ENCODE results near the gene FAM185A.
A peak's percentile ranks its signal among the peaks of the same experiment; 100 is the strongest.
"Not testable (repeated sequence)": the region's sequence is repeated elsewhere in the genome, so short reads cannot be mapped to it uniquely, and the experiment has no call there.

Gene FAM185A

GRCh38 chr7:102748605-102749444, at the start of gene FAM185A:
Gene FAM185A, plus strand, starts transcription at chr7:102748999. Its CDS starts 209 bp downstream, at chr7:102749208.
- peak; percentile 99 for DNase-seq

GRCh38 chr7:102713011-102713690, 35.6 kb upstream of the FAM185A start:
- DNase-seq, result not testable (repeated sequence)

GRCh38 chr7:102713691-102714080, 35.1 kb upstream of the FAM185A start:
- not testable (repeated sequence) for DNase-seq

DNA sequence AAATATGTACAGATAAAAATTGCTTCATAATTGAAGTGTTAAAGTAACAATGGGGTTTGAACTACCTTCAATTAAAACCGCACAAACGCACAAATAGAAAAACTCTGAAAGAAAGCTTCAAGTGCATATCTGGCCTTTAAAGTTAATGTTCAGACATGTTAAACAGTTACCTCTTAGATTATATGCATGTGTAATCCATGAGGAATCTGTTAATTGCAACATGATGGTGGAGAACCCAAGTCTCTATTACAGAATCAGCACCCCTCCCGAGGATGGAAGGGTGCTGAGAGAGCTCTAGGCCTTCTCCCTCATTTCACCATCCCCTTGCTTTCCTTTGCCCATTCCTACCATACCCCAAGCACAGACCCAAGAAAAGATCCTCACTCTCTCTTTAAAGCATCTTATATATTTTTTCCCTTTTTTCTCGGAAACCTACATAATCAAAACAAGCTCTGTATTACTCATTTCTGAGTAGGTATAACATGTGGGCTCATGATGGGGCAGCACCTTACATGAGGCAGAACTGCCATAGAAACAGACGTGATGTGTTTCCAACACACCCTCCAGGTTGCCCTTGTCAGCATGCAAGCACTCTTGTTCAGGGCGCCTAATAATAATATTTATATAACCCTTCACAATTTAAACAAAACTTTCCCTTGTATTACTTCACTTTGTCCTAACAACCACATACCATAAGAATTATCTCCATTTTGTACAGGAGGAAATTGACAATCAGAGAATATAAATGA, 33.9 kb upstream of the FAM185A start:
- not testable (repeated sequence) for DNase-seq

GRCh38 chr7:102715718-102716117, 33.1 kb upstream of the FAM185A start:
- not testable (repeated sequence) for DNase-seq

DNA sequence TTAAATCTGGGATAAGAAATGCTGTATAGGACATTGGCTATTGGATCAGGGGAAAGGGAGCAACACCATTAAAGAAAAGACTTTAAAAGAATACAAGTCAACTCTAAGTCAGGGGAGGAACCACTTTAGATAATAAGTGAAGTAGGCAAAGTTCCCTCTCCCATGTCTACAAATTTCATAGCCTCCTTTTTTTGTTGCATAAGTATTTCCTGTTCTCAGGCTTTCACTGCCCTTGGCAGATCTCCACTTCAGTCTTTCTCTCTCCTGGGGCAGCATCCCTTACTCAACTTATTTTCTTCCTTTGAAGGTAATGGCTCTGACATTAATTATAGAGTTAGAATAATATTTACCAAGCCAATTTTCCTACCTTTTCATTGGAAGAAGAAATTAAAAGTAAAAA, 30.3 kb upstream of the FAM185A start:
- not testable (repeated sequence) for DNase-seq

GRCh38 chr7:102726170-102726569, 22.6 kb upstream of the FAM185A start:
- not testable (repeated sequence) for DNase-seq

GRCh38 chr7:102729670-102730069, 19.1 kb upstream of the FAM185A start:
- not testable (repeated sequence) for DNase-seq

- DNase-seq, result not testable (repeated sequence)
Observed at GRCh38 chr7:102730431-102730830, 18.4 kb upstream of the FAM185A start.

- not testable (repeated sequence) for DNase-seq
Observed at GRCh38 chr7:102742002-102742771, 6.6 kb upstream of the FAM185A start.

GRCh38 chr7:102743861-102744260, 4.9 kb upstream of the FAM185A start:
- DNase-seq, result not testable (repeated sequence)

GRCh38 chr7:102745494-102746288, 3.1 kb upstream of the FAM185A start:
- DNase-seq, result not testable (repeated sequence)

- not testable (repeated sequence) for DNase-seq
Observed at GRCh38 chr7:102749445-102749786, 617 bp downstream of the FAM185A start.

DNA sequence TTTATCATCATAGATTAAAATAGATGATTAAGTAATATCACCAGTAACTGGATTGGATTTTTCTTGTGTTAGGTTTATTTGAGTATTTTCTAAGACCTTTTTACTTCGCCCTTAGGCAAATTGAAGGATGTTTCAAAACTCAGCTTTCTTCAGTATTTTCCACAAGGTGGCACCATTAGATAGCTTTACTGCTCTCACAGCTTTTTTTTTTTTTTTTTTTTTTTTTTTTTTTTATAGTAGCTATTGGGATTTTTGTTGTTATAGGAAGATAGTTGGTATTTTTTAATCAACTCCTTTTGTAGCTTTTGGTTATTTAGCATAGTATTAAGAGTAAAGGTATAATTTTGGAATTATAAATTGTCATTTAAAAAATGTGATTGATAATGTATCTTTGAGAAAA, 9.4 kb downstream of the FAM185A start:
- DNase-seq, result not testable (repeated sequence)

GRCh38 chr7:102759934-102760333, 11.1 kb downstream of the FAM185A start:
- not testable (repeated sequence) for DNase-seq

DNA sequence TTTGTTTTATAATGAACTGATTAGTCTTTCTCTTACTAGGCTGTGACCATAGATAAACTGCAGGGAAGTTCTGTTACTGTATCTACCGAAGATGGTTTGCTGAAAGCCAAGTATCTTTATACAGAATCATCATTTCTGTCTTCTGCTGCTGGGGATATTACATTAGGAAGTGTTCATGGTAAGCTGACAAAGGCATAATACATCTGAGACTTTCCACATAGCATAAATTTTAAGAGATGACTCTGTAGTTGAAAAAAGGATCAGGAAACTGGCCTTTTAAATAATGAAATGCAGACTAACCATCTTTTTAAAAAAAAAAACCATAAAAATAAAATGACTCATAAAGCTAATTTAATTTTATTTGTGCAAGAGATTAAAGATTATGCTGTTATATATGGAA, 12.4 kb downstream of the FAM185A start:
- not testable (repeated sequence) for DNase-seq

DNA sequence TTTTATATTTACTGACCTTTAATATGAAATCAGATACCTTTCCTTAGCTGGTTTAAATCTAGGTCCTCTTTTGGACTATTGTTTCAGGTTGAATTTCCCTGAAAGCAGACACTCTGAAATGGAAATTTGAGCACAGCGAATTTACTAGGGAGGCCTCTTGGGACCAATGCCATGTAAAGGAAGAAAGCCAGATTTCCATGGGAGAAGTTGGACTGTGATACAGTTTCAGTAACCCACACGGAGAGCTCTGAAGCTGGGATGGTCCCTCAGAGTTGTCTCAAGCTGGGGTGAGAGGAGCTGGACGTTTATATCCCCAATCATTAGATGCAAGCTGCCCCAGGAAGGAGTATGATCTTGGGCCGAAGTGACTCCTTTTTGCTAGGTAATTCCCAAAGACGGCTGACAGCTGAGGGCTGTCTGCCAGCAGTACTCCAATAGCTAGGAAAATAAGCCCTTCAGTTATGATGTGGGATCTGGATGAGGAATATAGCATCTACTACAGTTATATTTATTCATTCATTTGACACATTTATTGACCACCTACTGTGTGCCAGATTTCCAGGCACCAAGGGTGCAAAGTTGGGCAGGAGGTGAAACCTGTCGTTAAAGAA, 14.6 kb downstream of the FAM185A start:
- not testable (repeated sequence) for DNase-seq

DNA sequence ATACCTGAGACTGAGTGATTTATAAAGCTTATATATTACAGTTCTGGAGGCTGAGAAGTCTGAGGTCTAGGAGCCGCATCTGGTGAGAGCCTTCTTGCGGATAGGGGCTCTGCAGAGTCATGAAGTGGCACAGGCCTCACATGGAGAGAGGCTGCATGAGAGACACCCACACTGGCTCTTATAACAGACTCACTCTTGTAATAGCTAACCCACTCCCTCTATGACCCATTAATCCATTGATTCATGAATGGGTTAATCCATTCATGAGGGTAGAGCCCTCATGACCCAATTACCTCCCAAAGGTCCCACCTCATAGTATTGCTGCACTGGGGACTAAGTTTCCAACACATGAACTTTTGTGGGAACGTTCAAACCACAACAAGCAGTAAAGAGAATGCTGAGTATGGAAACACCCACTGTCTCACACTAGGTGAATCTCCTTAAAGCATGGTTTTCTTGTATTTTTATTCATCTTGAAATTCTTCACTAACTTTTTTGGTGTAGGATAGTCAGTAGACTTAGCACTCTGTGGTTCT, 20.9 kb downstream of the FAM185A start:
- DNase-seq, result not testable (repeated sequence)

DNA sequence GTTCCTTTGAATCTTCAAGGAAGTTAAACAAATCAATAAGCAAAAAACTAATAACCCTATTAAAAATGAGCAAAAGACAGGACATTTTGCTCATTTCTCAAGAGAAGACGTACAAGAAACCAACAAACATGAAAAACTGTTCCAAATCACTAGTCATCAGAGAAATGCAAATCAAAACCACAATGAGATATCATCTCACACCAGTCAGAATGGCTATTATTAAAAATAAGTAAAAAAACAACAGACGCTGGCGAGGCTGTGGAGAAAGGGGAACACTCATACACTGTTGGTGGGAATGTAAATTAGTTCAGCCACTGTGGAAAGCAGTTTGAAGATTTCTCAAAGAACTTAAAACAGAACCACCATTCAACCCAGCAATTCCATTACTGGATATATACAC, 21.7 kb downstream of the FAM185A start:
- DNase-seq, result not testable (repeated sequence)

- DNase-seq, result not testable (repeated sequence)
Observed at GRCh38 chr7:102776217-102776616, 27.4 kb downstream of the FAM185A start.

DNA sequence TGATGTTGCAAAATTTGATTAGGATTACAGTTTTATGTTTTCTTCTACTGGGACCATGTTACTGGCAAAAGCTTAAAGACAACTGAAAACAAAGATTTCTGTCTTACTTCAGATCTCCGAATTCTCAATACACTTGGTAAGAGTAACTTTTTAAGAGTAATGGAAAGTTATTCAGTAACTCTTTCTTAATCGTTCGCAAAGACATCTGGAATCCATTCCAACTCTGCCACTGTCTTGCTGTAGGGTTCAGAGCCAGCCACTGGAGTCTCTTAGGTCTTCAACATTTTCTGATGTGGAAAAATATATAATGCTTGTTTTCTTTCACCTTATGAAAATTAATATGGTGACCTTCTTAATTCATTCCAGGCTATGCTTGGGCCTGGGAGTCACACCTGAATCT, 29.9 kb downstream of the FAM185A start:
- DNase-seq, result not testable (repeated sequence)
